H1 (cell line): ENCODE results near the gene CCNC.

ENCODE experiments used
- BACH1 ChIP-seq: IDR thresholded peaks from 2 replicates; pipeline ENCODE4 v1.6.1; 2012; ENCODE audit warnings: low read length, improper control_type of control experiment
- BRCA1 ChIP-seq: IDR thresholded peaks from 2 replicates; pipeline ENCODE4 v1.6.1; 2012; ENCODE audit warnings: low read depth, low read length, improper control_type of control experiment
- CBX5 ChIP-seq: fragments of 300-800, 300-1000 bp; sonication (generic); IDR thresholded peaks from 2 replicates; pipeline ENCODE4 v1.7.1; 2016; ENCODE audit warnings: antibody characterized with exemption, low read length, low read depth
- EZH2 ChIP-seq: fragments of 200-600 bp; sonication (generic); IDR thresholded peaks from 2 replicates; pipeline ENCODE4 v1.7.1; 2012; ENCODE audit warnings: low read depth, mild to moderate bottlenecking, moderate library complexity, low read length, inconsistent platforms; ENCODE audit not compliant: severe bottlenecking
- POLR2A ChIP-seq, 2 experiments: IDR thresholded peaks; 1 replicate in 1 of 2; 2 replicates in 1 of 2; pipeline ENCODE4 v1.6.1; 2011; ENCODE audit warnings: low read depth in 2 of 2, low read length in 2 of 2, mild to moderate bottlenecking in 2 of 2; ENCODE audit errors: control extremely low read depth in 1 of 2
- RAD21 ChIP-seq, 2 experiments: IDR thresholded peaks in 1 of 2; conservative IDR thresholded peaks in 1 of 2; 2 replicates each; pipeline ENCODE4 v1.6.1; 2011; ENCODE audit warnings: low read depth in 2 of 2, low read length in 2 of 2, improper control_type of control experiment in 1 of 2, inconsistent platforms in 1 of 2, mild to moderate bottlenecking in 1 of 2, moderate library complexity in 1 of 2
- SRF ChIP-seq: IDR thresholded peaks from 2 replicates; pipeline ENCODE4 v1.6.1; 2011; ENCODE audit warnings: mild to moderate bottlenecking, low read depth, low read length, moderate library complexity
- SUZ12 ChIP-seq: fragments of 200-600 bp; sonication (generic); IDR thresholded peaks from 2 replicates; pipeline ENCODE4 v1.6.1; 2012; ENCODE audit warnings: mild to moderate bottlenecking, inconsistent platforms, low read length, moderate library complexity, mixed read lengths
- TAF1 ChIP-seq: IDR thresholded peaks from 2 replicates; pipeline ENCODE4 v1.6.1; 2011; ENCODE audit warnings: mild to moderate bottlenecking, low read depth, low read length
- ZNF274 ChIP-seq: IDR thresholded peaks from 2 replicates; pipeline ENCODE4 v1.7.0; 2012; ENCODE audit warnings: low read length, borderline replicate concordance; ENCODE audit errors: extremely low read depth
- TF ChIP-seq, protein P1 (sequence below): IDR thresholded peaks from 2 replicates; pipeline ENCODE4 v1.6.1; 2012; ENCODE audit warnings: inconsistent platforms
- TF ChIP-seq, protein P2 (sequence below), 3 experiments: IDR thresholded peaks; 1 replicate in 2 of 3; 2 replicates in 1 of 3; pipeline versions ENCODE4 v1.5.1 to v1.6.1; 2011; ENCODE audit warnings: low read length in 3 of 3, mild to moderate bottlenecking in 3 of 3, inconsistent platforms in 2 of 3, low read depth in 1 of 3, moderate library complexity in 1 of 3; ENCODE audit not compliant: insufficient read depth in 1 of 3; ENCODE audit errors: control extremely low read depth in 1 of 3
- TF ChIP-seq, protein P3 (sequence below): IDR thresholded peaks from 2 replicates; pipeline ENCODE4 v1.6.1; 2012; ENCODE audit warnings: low read length, inconsistent platforms

DNA sequence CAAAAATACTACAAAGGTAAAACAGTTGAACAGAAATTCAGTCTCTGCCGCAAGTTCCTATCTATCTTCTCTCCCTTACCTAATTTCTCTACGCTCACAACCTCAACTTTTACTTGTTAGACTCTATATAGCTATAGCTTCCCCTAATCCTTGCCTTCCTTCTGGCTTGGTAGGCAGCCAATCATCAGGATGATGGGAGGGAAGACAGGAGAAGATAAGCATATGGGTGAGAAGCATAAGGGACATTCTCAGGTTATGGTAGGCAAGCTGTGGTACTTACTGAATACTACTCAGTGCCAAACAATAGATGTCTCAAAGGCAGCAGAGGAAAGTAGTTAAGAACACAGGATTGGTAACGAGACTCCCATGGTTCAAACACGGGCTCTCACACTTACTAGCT is 7.8 kb downstream of the CCNC start:
- TF ChIP-seq, protein P1, sequence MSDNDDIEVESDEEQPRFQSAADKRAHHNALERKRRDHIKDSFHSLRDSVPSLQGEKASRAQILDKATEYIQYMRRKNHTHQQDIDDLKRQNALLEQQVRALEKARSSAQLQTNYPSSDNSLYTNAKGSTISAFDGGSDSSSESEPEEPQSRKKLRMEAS, result no peak
- no peak for TF ChIP-seq RAD21 (IDR thresholded peaks at IDR 0.05 in 1 of 2, conservative IDR thresholded peaks at IDR 0.05 in 1 of 2; ENCODE audit: low read depth in 2 of 2, low read length in 2 of 2)
- TF ChIP-seq, protein P2, sequence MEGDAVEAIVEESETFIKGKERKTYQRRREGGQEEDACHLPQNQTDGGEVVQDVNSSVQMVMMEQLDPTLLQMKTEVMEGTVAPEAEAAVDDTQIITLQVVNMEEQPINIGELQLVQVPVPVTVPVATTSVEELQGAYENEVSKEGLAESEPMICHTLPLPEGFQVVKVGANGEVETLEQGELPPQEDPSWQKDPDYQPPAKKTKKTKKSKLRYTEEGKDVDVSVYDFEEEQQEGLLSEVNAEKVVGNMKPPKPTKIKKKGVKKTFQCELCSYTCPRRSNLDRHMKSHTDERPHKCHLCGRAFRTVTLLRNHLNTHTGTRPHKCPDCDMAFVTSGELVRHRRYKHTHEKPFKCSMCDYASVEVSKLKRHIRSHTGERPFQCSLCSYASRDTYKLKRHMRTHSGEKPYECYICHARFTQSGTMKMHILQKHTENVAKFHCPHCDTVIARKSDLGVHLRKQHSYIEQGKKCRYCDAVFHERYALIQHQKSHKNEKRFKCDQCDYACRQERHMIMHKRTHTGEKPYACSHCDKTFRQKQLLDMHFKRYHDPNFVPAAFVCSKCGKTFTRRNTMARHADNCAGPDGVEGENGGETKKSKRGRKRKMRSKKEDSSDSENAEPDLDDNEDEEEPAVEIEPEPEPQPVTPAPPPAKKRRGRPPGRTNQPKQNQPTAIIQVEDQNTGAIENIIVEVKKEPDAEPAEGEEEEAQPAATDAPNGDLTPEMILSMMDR (IDR thresholded peaks at IDR 0.05; ENCODE audit: control extremely low read depth in 1 of 3, insufficient read depth in 1 of 3, low read depth in 1 of 3, low read length in 3 of 3), result no peak
- TF ChIP-seq EZH2, result no peak
- no peak for TF ChIP-seq BACH1
- no peak for TF ChIP-seq POLR2A (IDR thresholded peaks at IDR 0.05; ENCODE audit: control extremely low read depth in 1 of 2, low read depth in 2 of 2, low read length in 2 of 2)
- no peak for TF ChIP-seq SUZ12
- TF ChIP-seq SRF, result no peak
- TF ChIP-seq ZNF274, result no peak
- TF ChIP-seq, protein P3, sequence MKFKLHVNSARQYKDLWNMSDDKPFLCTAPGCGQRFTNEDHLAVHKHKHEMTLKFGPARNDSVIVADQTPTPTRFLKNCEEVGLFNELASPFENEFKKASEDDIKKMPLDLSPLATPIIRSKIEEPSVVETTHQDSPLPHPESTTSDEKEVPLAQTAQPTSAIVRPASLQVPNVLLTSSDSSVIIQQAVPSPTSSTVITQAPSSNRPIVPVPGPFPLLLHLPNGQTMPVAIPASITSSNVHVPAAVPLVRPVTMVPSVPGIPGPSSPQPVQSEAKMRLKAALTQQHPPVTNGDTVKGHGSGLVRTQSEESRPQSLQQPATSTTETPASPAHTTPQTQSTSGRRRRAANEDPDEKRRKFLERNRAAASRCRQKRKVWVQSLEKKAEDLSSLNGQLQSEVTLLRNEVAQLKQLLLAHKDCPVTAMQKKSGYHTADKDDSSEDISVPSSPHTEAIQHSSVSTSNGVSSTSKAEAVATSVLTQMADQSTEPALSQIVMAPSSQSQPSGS, result no peak
- TF ChIP-seq BRCA1, result no peak
- no peak for TF ChIP-seq CBX5
- TF ChIP-seq TAF1, result no peak
